ENCODE data around the gene ANXA5.

GRCh38 chr4:121717680-121718237 is 21.0 kb upstream of the ANXA5 start:
- TF ChIP-seq, protein P1, sequence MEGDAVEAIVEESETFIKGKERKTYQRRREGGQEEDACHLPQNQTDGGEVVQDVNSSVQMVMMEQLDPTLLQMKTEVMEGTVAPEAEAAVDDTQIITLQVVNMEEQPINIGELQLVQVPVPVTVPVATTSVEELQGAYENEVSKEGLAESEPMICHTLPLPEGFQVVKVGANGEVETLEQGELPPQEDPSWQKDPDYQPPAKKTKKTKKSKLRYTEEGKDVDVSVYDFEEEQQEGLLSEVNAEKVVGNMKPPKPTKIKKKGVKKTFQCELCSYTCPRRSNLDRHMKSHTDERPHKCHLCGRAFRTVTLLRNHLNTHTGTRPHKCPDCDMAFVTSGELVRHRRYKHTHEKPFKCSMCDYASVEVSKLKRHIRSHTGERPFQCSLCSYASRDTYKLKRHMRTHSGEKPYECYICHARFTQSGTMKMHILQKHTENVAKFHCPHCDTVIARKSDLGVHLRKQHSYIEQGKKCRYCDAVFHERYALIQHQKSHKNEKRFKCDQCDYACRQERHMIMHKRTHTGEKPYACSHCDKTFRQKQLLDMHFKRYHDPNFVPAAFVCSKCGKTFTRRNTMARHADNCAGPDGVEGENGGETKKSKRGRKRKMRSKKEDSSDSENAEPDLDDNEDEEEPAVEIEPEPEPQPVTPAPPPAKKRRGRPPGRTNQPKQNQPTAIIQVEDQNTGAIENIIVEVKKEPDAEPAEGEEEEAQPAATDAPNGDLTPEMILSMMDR (conservative IDR thresholded peaks at IDR 0.05; ENCODE audit: low read depth, low read length): no peak
- TF ChIP-seq FOS (IDR thresholded peaks at IDR 0.05; ENCODE audit: low read depth, low read length): no peak
- no peak for TF ChIP-seq RAD21 (IDR thresholded peaks at IDR 0.05; ENCODE audit: low read length)
- TF ChIP-seq POLR2A (IDR thresholded peaks at IDR 0.05; ENCODE audit: low read depth, low read length): no peak
- peak; percentile 75 for TF ChIP-seq CEBPB (IDR thresholded peaks at IDR 0.05; ENCODE audit: low read depth, low read length)
- no peak for TF ChIP-seq MAFK (IDR thresholded peaks at IDR 0.05; ENCODE audit: low read depth, low read length)
- no peak for TF ChIP-seq RFX5 (IDR thresholded peaks at IDR 0.05; ENCODE audit: low read depth, low read length)
- TF ChIP-seq MXI1 (IDR thresholded peaks at IDR 0.05; ENCODE audit: borderline replicate concordance, low read depth, low read length): no peak
- TF ChIP-seq RCOR1 (IDR thresholded peaks at IDR 0.05; ENCODE audit: insufficient replicate concordance, low read length): no peak
- no peak for TF ChIP-seq SMC3 (IDR thresholded peaks at IDR 0.05; ENCODE audit: low read depth, low read length)
